Panc1 (cell line): ENCODE measurements around the gene MTNR1A. TPM values are rescaled to one million over a fixed set of nuclear protein-coding genes. Genes with fewer than 3 reads are reported as not detected.

Source experiments
- ATAC-seq: fragments of 200-7000 bp; cut with Tn5 transposase; 2 replicates; pipeline ENCODE4 v1.9.1; 2020; ENCODE audit warnings: mild to moderate bottlenecking, moderate library complexity
- BruUV-seq: library from RNA; stranded (reverse); fragments of 400-500 nt; replicated peaks from 2 replicates; lab custom pipeline; 2021; lab: Mats Ljungman, UMichigan
- CTCF ChIA-PET: fragments of 300-600 bp; sonication (Branson Sonifier 250); formaldehyde crosslinking; loops from one replicate; lab custom pipeline; 2022; ENCODE audit warnings: antibody characterized with exemption; lab: Charles Lee
- POLR2A ChIA-PET: fragments of 300-600 bp; sonication (Branson Sonifier 250); formaldehyde crosslinking; loops from one replicate; lab custom pipeline; 2022; ENCODE audit warnings: antibody characterized with exemption; lab: Charles Lee
- DNase-seq: peaks from one replicate; pipeline ENCODE4 v3.0.0-alpha.2; 2010; ENCODE audit warnings: low read depth, low spot score
- H3K27ac ChIP-seq: 2 replicates; pipeline ENCODE4 v1.5.1; 2011; ENCODE audit warnings: mild to moderate bottlenecking, low read length, inconsistent platforms
- H3K27me3 ChIP-seq: fragments of 200-500 bp; sonication (Bioruptor generic); 2 replicates; pipeline ENCODE4 v1.6.0; 2014; ENCODE audit warnings: low read length, inconsistent platforms; ENCODE audit not compliant: control insufficient read depth, insufficient read depth
- H3K36me3 ChIP-seq: fragments of 200-500 bp; sonication (Bioruptor generic); 2 replicates; pipeline ENCODE4 v1.5.1; 2014; ENCODE audit warnings: inconsistent platforms, mild to moderate bottlenecking, low read length, moderate library complexity; ENCODE audit not compliant: control insufficient read depth, insufficient read depth
- H3K4me1 ChIP-seq: 2 replicates; pipeline ENCODE4 v1.5.1; 2011; ENCODE audit warnings: inconsistent platforms, mild to moderate bottlenecking, low read length, moderate library complexity; ENCODE audit not compliant: control insufficient read depth, insufficient read depth
- H3K4me3 ChIP-seq, 2 experiments: 2 replicates each; pipeline ENCODE4 v1.5.1; 2011 to 2012; ENCODE audit warnings: low read depth in 2 of 2, low read length in 2 of 2, mild to moderate bottlenecking in 2 of 2, inconsistent platforms in 1 of 2, moderate library complexity in 1 of 2
- H3K9me3 ChIP-seq: fragments of 200-500 bp; sonication (Bioruptor generic); 2 replicates; pipeline ENCODE4 v1.5.1; 2014; ENCODE audit warnings: low read depth, mild to moderate bottlenecking, inconsistent platforms, low read length, moderate library complexity; ENCODE audit not compliant: control insufficient read depth, insufficient read depth
- CTCF ChIP-seq: fragments of 450-650 bp; IDR thresholded peaks from 2 replicates; pipeline ENCODE4 v1.5.1; 2017; ENCODE audit warnings: mild to moderate bottlenecking
- POLR2AphosphoS5 ChIP-seq: IDR thresholded peaks from 2 replicates; pipeline ENCODE4 v1.6.1; 2012; ENCODE audit warnings: mild to moderate bottlenecking, low read depth, low read length, moderate library complexity
- SIN3A ChIP-seq: IDR thresholded peaks from 2 replicates; pipeline ENCODE4 v1.6.1; 2012; ENCODE audit warnings: low read depth, mild to moderate bottlenecking, low read length, moderate library complexity, borderline replicate concordance; ENCODE audit not compliant: insufficient read depth
- TCF7L2 ChIP-seq: IDR thresholded peaks from 2 replicates; pipeline ENCODE4 v1.6.1; 2011; ENCODE audit warnings: mild to moderate bottlenecking, low read depth, low read length, inconsistent platforms
- in situ Hi-C: cut with HindIII; loops from 2 replicates; pipeline ENCODE4 v1.10.0; 2016; ENCODE audit warnings: low sequenced_read_pairs, low pct_unique_long_range_greater_than_20kb
- intact Hi-C: fragments of 100-400 bp; cut with micrococcal nuclease; formaldehyde crosslinking; loops from one replicate; pipeline ENCODE4 v1.10.0; 2022; ENCODE audit not compliant: unreplicated experiment
- total RNA-seq: library from RNA; stranded (reverse); gene quantifications from one replicate; pipeline ENCODE4 v1.2.1, GENCODE V29; 2021; ENCODE audit not compliant: unreplicated experiment
- TF ChIP-seq, protein P1 (sequence below), 2 experiments: IDR thresholded peaks; 2 replicates each; pipeline ENCODE4 v1.6.1; 2011 to 2012; ENCODE audit warnings: low read depth in 2 of 2, control low read depth in 1 of 2, low read length in 1 of 2, mild to moderate bottlenecking in 1 of 2, moderate library complexity in 1 of 2; ENCODE audit not compliant: insufficient read depth in 1 of 2

The MTNR1A gene
- total RNA-seq, 1 experiment from 2014 or later = 0.23 TPM

- no peak for ATAC-seq
- CTCF ChIA-PET = no interaction called here
- H3K36me3 ChIP-seq = no peaks in the 10 kb centered on the region
- in situ Hi-C loops = no loop called here
- no peaks in the 10 kb centered on the region for H3K9me3 ChIP-seq
- no peaks in the 10 kb centered on the region for H3K27me3 ChIP-seq
- intact Hi-C loops = no loop called here
- POLR2A ChIA-PET = no interaction called here
- DNase-seq = no peak
- no TSS peak for BruUV-seq
- TF ChIP-seq SIN3A = no peak
- TF ChIP-seq, protein P1, sequence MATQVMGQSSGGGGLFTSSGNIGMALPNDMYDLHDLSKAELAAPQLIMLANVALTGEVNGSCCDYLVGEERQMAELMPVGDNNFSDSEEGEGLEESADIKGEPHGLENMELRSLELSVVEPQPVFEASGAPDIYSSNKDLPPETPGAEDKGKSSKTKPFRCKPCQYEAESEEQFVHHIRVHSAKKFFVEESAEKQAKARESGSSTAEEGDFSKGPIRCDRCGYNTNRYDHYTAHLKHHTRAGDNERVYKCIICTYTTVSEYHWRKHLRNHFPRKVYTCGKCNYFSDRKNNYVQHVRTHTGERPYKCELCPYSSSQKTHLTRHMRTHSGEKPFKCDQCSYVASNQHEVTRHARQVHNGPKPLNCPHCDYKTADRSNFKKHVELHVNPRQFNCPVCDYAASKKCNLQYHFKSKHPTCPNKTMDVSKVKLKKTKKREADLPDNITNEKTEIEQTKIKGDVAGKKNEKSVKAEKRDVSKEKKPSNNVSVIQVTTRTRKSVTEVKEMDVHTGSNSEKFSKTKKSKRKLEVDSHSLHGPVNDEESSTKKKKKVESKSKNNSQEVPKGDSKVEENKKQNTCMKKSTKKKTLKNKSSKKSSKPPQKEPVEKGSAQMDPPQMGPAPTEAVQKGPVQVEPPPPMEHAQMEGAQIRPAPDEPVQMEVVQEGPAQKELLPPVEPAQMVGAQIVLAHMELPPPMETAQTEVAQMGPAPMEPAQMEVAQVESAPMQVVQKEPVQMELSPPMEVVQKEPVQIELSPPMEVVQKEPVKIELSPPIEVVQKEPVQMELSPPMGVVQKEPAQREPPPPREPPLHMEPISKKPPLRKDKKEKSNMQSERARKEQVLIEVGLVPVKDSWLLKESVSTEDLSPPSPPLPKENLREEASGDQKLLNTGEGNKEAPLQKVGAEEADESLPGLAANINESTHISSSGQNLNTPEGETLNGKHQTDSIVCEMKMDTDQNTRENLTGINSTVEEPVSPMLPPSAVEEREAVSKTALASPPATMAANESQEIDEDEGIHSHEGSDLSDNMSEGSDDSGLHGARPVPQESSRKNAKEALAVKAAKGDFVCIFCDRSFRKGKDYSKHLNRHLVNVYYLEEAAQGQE (IDR thresholded peaks at IDR 0.05; ENCODE audit: insufficient read depth in 1 of 2, low read depth in 2 of 2, low read length in 1 of 2) = no peak
- H3K4me1 ChIP-seq = peaks cover 7% of the 10 kb centered on the region
- H3K4me3 ChIP-seq = no peak overlapping the region
- H3K27ac ChIP-seq = no peak overlapping the region
Observed at GRCh38 chr4:186566068-186566467, 10.7 kb upstream of the MTNR1A start.

GRCh38 chr4:186563761-186564160 lies 8.4 kb upstream of the MTNR1A start:
- TF ChIP-seq, protein P1 (IDR thresholded peaks at IDR 0.05; ENCODE audit: insufficient read depth in 1 of 2, low read depth in 2 of 2, low read length in 1 of 2) = no peak
- TF ChIP-seq CTCF (no peak), SIN3A (no peak), TCF7L2 (no peak), POLR2AphosphoS5 (no peak)
- H3K36me3 ChIP-seq = no peaks in the 10 kb centered on the region
- H3K4me3 ChIP-seq = no peak overlapping the region
- H3K4me1 ChIP-seq = peaks cover 2% of the 10 kb centered on the region; the same call in 1 of the 2 replicates
- DNase-seq (no peak), ATAC-seq (0 out of 2 replicates have a peak, but pooled peaks have one; percentile 62)
- intact Hi-C loops = no loop called here
- BruUV-seq = no TSS peak
- H3K27ac ChIP-seq = no peak overlapping the region
- no peaks in the 10 kb centered on the region for H3K27me3 ChIP-seq
- ChIA-PET POLR2A (no interaction called here), CTCF (no interaction called here)
- H3K9me3 ChIP-seq = no peaks in the 10 kb centered on the region
- in situ Hi-C loops = no loop called here
